ENCODE data around the gene SWI5.

SWI5 gene

GRCh38 chr9:128233817-128234406, 42.2 kb upstream of the SWI5 start:
- TF ChIP-seq CTCF (IDR thresholded peaks at IDR 0.05; ENCODE audit: low read depth, low read length): no peak
- Histone ChIP-seq H3K27me3 (ENCODE audit: insufficient read depth, low read depth, severe bottlenecking) (no peaks in the 10 kb centered on the region), H3K27ac (no peak overlapping the region), H3K4me3 (ENCODE audit: low read depth, low read length) (no peak overlapping the region), H3K9me3 (ENCODE audit: severe bottlenecking) (no peaks in the 10 kb centered on the region), H3K36me3 (peaks cover 61% of the 10 kb centered on the region)
- no peak for DNase-seq

DNA sequence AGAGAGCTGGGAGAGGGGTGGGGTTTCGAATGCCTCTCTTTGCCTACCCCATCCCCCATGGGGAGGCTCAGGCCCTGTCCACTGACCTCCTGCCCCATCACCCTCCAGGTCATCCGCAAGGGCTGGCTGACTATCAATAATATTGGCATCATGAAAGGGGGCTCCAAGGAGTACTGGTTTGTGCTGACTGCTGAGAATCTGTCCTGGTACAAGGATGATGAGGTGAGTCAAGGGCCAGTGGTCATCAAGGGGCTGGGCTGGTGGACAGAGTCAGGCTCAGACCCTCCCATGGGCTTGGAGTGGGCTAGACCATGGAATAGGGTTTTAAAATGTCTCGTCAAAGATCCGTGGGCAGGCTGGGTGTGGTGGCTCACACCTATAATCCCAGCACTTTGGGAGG, 34.0 kb upstream of the SWI5 start:
- no peak for DNase-seq
- no peak overlapping the region for H3K4me3 ChIP-seq (ENCODE audit: low read depth, low read length)
- no peak for TF ChIP-seq CTCF (IDR thresholded peaks at IDR 0.05; ENCODE audit: low read depth, low read length)
- no peaks in the 10 kb centered on the region for H3K9me3 ChIP-seq (ENCODE audit: severe bottlenecking)
- peaks cover 80% of the 10 kb centered on the region for H3K36me3 ChIP-seq
- no peaks in the 10 kb centered on the region for H3K27me3 ChIP-seq (ENCODE audit: insufficient read depth, low read depth, severe bottlenecking)
- H3K27ac ChIP-seq: no peak overlapping the region

DNA sequence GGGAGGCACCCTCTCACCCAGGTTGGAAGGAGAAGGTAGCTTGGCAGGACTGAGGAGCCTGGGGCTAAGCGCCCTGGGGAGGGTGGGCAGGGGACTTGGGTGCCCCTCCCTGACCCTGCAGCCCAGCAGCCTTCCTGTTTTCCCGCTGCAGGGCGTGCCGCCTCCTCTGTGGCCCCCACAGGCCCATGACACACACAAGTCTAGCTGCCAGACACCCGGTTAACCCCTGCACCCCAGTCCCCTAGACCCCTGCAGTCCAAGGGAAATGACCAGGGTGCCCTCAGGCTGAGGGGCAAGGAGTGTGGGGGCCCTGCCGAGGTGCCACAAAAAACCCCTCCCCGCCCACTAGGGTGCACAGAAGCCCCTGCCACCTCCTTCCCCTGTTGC, 33.3 kb upstream of the SWI5 start:
- no peaks in the 10 kb centered on the region for H3K9me3 ChIP-seq (ENCODE audit: severe bottlenecking)
- no peak for TF ChIP-seq CTCF (IDR thresholded peaks at IDR 0.05; ENCODE audit: low read depth, low read length)
- H3K27me3 ChIP-seq (ENCODE audit: insufficient read depth, low read depth, severe bottlenecking): no peaks in the 10 kb centered on the region
- peaks cover 80% of the 10 kb centered on the region for H3K36me3 ChIP-seq
- no peak overlapping the region for H3K27ac ChIP-seq
- H3K4me3 ChIP-seq (ENCODE audit: low read depth, low read length): no peak overlapping the region
- no peak for DNase-seq

DNA sequence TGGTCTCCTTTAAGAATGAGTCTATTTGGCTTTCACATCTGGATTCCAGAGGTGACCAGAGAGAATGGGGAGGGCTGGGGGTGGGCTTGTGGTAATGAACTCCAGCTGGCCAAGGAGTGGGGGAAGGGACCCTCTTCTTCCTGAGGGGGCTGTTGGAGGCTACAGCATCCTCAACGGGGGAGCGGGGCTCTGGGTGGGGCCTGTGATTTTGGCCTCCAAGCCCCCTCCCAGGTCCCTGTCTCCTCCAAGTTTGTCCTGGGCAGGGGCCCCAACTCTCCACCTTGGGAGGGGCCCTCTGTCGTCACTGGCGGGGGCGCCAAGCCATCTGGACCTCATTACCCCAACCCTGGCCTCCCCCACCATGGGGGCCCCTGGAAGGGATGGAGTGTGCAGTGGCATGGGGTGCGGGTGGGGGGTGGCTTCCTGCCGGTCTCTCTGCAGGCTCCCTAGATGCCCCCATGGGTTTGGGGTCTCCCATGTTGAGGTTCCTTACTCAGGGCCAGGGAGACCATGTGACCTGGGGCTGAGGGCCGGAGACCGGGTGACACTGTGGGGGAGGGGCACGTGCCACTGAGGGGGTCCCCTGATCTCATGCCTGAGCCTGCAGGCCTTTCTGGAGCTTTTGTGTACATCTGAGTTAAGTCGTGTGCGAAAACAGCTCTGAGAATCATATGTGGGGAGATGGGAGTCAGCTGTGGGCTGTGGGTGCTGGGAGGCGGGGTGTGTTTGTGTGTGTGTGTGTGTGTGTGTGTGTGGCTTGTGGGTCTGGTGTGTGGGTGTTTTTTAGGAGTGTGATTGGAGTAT, 32.7 kb upstream of the SWI5 start:
- H3K27ac ChIP-seq: no peak overlapping the region
- no peak for TF ChIP-seq CTCF (IDR thresholded peaks at IDR 0.05; ENCODE audit: low read depth, low read length)
- no peaks in the 10 kb centered on the region for H3K9me3 ChIP-seq (ENCODE audit: severe bottlenecking)
- no peak overlapping the region for H3K4me3 ChIP-seq (ENCODE audit: low read depth, low read length)
- no peak for DNase-seq
- no peaks in the 10 kb centered on the region for H3K27me3 ChIP-seq (ENCODE audit: insufficient read depth, low read depth, severe bottlenecking)
- peaks cover 80% of the 10 kb centered on the region for H3K36me3 ChIP-seq

DNA sequence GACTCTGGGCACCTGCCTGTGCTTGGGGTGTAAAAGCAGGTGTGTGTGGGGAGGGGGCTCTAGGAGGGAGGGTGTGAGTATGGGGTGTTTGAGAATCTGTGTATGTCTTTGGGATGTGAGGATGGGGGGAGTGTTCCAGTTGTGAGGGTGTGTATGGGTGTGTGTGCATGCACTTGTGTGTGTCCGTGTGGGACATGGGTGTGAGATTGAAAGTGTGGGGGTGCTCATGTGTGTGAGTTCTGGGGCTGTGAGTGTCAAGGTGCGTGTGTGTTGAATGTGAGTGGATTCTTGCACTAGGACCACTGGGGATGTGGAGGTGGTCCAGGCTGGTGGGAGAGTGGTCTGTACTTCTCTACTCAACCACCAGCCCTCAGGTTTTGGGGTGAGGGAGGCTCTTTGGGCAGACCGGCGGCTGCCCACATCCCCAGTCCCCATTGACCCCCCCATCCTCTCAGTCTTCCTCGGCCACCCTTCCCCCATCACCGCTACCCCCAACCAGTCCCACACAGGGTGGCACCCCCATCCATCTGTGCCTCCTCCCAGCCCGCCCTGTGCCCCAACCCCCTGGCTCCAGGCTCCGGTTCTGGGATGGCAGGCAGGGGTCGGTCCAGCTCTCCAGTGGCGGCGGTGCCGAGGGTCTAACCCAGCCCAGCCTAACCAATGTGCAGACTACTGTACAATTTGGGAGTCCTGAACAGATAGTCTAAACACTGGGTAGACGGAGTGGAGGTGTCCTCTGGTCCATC, 31.8 kb upstream of the SWI5 start:
- Histone ChIP-seq H3K27ac (no peak overlapping the region), H3K9me3 (ENCODE audit: severe bottlenecking) (no peaks in the 10 kb centered on the region), H3K27me3 (ENCODE audit: insufficient read depth, low read depth, severe bottlenecking) (no peaks in the 10 kb centered on the region), H3K4me3 (ENCODE audit: low read depth, low read length) (no peak overlapping the region), H3K36me3 (peaks cover 81% of the 10 kb centered on the region)
- TF ChIP-seq CTCF (IDR thresholded peaks at IDR 0.05; ENCODE audit: low read depth, low read length): no peak
- DNase-seq: no peak

Measured in WERI-Rb-1 (cell line).